Stimulated activated CD4-positive, alpha-beta T cell treated with anti-CD3 and anti-CD28 coated beads, TNF-alpha, amount 100 ng/mL, for 1 hour (primary cell): Measurements from ENCODE around the gene SAA1.
"Not testable (repeated sequence)": the region's sequence is repeated elsewhere in the genome, so short reads cannot be mapped to it uniquely, and the experiment has no call there.

Source experiments
- DNase-seq, 3 donors: peaks; one replicate each; pipeline ENCODE4 v3.0.0-alpha.2; 2020; ENCODE audit warnings: low read depth in 3 of 3, low spot score in 1 of 3

Gene SAA1

DNA sequence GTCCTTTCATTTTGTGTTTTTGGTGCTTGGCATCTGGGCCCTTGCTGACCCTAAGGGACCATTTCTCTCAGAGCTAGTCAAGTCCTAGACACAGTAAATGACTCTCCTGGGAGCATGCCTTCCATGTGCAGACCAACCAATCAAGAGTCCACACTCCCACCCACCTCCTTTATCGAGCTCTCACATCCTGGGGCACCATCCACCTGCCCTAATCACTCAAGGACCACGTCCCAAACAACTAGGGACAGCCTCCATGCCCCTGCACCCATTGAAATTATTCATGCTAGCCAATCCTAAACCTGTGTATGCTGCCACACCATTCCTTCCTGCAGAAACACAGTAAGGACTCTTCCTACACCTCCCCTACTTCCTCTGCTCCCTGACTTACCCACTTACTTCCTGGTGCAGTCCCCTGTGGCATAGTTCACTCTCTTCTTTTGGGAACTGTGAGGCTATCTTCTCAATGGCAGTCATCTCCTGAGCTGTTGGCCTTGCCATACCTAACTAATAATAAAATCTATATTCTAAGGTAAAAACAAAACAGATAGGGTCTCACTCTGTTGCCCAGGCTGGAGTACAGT, 11.2 kb upstream of the SAA1 start:
- no peak for DNase-seq

GRCh38 chr11:18259259-18259658, 6.8 kb upstream of the SAA1 start:
- DNase-seq = no peak

GRCh38 chr11:18261721-18262120, 4.3 kb upstream of the SAA1 start:
- no peak for DNase-seq

DNA sequence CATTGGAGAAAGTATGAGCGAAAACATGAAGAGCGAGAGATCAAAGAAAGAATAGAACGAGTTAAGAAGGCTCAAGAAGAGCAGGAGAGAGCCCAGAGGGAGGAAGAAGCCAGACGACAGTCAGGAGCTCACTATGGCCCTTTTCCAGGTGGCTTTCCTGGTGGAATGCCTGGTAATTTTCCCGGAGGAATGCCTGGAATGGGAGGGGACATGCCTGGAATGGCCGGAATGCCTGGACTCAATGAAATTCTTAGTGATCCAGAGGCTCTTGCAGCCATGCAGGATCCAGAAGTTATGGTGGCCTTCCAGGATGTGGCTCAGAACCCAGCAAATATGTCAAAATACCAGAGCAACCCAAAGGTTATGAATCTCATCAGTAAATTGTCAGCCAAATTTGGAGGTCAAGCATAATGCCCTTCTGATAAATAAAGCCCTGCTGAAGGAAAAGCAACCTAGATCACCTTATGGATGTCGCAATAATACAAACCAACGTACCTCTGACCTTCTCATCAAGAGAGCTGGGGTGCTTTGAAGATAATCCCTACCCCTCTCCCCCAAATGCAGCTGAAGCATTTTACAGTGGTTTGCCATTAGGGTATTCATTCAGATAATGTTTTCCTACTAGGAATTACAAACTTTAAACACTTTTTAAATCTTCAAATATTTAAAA, 3.2 kb upstream of the SAA1 start:
- DNase-seq = not testable (repeated sequence)

- no peak for DNase-seq
Measured at GRCh38 chr11:18264035-18264434, 2.0 kb upstream of the SAA1 start.

DNA sequence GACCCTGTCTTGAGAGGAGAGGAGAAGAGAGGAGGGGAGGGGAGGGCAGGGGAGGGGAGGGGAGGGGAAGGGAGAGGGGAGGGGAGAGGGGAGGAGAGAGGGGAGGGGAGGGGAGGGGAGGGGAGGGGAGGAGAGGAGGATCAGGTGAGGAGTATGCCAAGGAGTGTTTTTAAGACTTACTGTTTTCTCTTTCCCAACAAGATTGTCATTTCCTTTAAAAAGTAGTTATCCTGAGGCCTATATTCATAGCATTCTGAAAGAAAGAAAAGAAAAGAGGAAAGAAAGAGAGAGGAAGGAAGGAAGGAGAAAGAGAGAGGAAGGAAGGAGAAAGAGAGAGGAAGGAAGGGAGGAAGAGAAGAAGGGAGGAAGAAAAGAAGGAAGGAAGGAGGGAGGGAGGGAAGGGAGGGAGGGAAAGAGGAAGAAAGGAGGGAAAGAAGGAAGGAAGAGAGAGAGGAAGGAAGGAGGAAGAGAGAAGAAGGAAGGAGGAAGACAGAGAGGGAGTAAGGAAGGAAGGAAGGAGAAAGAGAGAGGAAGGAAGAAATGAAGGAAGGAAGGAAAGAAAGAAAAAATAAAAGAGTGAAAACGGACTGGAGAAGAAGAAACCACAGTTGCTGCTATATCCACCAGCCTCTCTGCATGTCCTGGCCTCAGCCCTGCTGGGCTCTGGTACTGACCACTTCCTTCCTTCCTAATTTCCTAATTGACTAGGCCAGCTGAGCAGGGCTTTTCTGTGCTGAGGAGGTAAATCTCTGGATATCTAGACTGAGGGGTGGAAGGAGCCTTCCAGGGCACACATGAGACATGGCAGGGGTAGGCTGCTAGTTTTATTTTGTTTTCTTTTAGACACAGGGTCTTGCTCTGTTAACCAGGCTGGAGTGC, 1.1 kb upstream of the SAA1 start:
- DNase-seq = no peak

GRCh38 chr11:18267335-18268133, 1.5 kb downstream of the SAA1 start:
- not testable (repeated sequence) for DNase-seq

GRCh38 chr11:18269252-18269651, 3.2 kb downstream of the SAA1 start:
- not testable (repeated sequence) for DNase-seq

DNA sequence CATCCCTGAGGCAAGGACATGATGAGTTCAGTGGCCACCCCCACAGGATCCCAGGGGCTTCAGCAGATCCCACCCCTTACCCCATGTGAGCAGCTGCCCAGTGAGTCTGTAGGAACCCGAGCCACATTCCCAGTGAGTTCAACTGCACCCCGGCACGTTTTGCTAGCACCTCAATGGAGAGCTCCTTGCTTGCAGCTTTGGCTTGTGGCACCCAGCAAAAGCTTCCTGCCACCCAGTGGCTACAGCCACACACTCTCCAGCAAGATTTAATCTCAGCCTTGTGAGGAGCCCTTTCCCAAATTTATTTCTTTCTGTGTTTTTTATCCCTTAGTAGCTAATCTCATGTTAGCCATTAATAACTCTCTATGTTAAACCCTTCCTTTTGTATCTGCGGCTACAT, 4.0 kb downstream of the SAA1 start:
- DNase-seq = no peak

DNA sequence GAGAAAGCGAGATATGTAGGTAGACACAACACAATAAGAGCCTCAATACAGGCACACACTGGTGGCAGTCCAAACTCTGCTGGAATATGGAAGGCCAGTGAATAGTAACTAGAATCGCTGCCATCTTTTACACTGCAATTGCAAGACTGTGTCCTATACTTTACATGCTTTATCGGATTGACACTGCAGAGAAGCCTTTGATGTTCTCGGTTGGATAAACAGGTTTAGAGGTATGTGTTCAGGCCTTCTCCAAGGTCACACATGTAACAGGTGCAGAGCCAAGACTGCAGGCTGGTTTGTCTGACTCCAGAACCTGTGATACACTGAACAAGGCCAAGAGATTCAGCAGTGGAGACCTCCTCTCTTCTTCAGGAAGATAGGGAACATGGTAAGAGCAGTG, 5.1 kb downstream of the SAA1 start:
- no peak for DNase-seq

- no peak for DNase-seq
Measured at GRCh38 chr11:18277565-18278271, 11.7 kb downstream of the SAA1 start.

DNA sequence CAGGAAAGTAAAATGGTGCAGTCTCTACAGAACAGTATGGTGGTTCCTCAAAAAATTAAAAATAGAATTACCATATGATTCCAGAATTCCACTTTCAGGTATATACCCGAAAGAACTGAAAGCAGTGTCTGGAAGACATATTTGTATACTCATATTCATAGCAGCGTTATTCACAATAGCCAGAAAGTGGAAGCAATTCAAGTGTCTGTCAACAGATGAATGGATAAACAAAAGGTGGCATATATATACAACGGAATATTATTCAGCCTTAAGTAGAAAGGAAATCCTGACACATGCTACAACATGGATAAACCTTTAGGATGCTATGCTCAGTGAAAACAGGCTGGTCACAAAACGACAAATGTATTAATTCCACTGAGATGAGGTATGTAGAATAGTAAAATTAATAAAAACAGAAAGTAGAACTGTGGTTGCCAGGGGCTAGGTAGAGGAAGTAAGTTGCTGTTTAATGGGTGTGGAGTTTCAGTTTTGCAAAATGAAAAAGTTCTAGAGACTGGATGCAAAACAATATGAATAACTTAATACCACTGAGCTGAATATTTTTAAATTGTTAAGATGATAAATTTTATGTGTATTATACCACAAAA, 14.5 kb downstream of the SAA1 start:
- DNase-seq = no peak

GRCh38 chr11:18282626-18283025, 16.6 kb downstream of the SAA1 start:
- DNase-seq = no peak

DNA sequence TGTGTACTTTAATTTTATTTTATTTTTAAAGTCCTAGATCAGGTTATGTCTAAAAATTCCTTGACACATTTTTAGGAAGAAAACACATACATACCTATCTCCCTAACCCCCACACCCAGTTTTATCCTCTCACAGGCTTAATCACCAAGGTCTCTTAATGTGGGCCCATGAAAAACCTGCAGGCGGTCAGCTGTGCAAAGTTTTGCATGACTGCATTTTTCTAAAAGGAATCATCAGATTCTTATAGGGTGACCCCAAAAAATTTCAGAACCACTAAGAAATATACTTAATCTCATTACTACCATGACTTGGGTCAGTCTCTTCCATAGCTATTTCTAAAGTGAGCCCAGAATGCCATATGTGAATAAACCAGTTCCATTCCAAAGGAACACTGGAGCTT, 19.8 kb downstream of the SAA1 start:
- no peak for DNase-seq

GRCh38 chr11:18288911-18289310, 22.8 kb downstream of the SAA1 start:
- no peak for DNase-seq

- no peak for DNase-seq
Measured at GRCh38 chr11:18294862-18295261, 28.8 kb downstream of the SAA1 start.

- DNase-seq = no peak
Measured at GRCh38 chr11:18295316-18295715, 29.3 kb downstream of the SAA1 start.

DNA sequence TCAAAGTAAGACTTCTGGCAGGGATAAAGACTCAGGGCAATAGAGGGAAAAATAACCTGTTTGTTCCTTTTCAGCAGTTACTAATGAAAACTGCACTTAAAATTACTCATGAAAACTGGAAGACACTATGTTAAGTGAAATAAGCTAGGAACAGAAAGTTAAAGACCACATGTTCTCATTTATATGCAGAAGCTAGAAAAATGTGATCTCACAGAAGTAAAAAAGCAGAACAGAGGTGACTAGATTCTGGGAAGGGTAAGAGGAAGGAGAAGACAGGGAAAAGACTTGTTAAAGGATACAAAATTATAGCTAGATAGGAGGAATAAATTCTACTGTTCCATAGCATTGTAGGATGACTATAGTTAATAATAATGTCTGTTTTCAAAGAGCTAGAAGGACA, 33.7 kb downstream of the SAA1 start:
- no peak for DNase-seq

DNA sequence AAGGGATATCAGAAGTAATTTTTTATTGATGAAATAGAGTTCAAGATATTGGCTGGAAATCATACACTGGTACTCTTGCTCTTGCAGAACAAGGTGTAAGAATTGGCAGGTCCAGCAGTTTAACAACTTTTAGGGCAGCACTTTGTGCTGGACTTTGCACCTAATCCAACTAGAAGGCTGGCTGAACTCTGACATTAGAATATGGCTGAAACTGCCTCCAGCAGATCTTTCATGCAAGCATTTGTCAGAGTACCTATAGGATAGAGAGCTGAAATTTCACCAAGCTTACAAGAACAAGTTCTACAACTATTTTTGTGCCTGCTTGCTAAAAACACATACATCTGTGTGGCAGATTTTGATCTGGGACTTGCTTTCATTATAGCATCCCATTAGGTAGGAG, 38.7 kb downstream of the SAA1 start:
- DNase-seq = no peak

GRCh38 chr11:18307461-18308139, 41.5 kb downstream of the SAA1 start:
- DNase-seq = no peak
